GM12892 (cell line): ENCODE data around the gene ARGLU1.
A peak's percentile ranks its signal among the peaks of the same experiment; 100 is the strongest.

Experiments
- POLR2A ChIP-seq: IDR thresholded peaks from 2 replicates; pipeline ENCODE4 v1.6.1; 2011; ENCODE audit warnings: low read depth, low read length, control low read depth
- POLR2AphosphoS5 ChIP-seq: IDR thresholded peaks from 2 replicates; pipeline ENCODE4 v1.6.1; 2011; ENCODE audit warnings: low read depth, low read length, control low read depth
- TAF1 ChIP-seq: IDR thresholded peaks from 2 replicates; pipeline ENCODE4 v1.6.1; 2011; ENCODE audit warnings: low read depth, mild to moderate bottlenecking, control low read depth, low read length, borderline replicate concordance

DNA sequence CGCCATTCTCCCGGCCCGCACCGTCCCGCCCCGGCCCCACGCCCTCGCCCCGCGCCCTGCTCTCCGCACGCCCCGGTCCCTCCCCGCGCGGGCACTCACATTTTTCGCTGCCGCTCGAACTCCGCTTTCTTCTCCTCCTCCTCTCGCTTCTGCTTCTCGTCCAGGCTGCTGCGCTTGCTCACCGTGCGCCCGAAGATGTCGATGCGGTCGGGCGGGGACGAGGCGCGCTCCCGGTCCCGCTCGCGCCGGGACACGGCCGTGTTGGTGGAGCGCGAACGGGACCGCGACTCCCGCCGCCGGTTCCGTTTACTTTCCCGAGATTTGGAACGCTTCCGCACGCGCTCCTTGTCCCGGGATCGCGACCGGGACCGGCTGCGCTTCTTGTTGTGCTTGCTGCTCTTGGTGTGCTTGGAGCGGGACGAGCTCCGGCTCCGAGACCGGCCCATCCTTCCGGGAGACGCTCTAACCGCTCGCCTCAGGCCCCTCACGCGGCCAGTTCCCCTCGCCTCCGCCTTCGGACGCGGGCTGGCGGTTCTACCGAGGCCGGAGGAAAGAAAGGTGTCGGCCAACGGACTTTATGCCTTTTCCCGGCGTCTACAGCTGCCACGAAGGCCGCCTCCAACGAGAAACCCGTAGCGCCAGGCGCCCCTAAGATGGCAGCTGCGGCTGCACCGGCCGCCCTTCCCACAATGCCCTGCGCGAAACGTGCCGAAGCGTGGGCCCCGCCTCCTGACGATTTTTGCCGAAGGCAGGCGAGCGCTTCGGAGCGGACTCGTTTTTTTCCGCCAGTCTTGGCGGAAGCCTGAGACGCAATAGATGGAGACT is at the start of gene ARGLU1:
- peak; percentile 82 for TF ChIP-seq POLR2AphosphoS5
- TF ChIP-seq POLR2A: peak; percentile 93
- TF ChIP-seq TAF1: 0 out of 2 replicates have a peak, but pooled peaks have one; percentile 45
